ENCODE data around the gene LBX1.

Gene LBX1

GRCh38 chr10:101188942-101189341, 40.3 kb downstream of the LBX1 start:
- H3K4me1 Mint-ChIP-seq = no peaks in the 10 kb centered on the region
- no peaks in the 10 kb centered on the region for H3K9me3 Mint-ChIP-seq
- TF ChIP-seq CTCF (IDR thresholded peaks at IDR 0.05; ENCODE audit: unreplicated experiment in 3 of 3) = no peak
- no peak overlapping the region for H3K27ac Mint-ChIP-seq
- no peaks in the 10 kb centered on the region for H3K36me3 Mint-ChIP-seq (ENCODE audit: low read depth)
- peaks cover 17% of the 10 kb centered on the region for H3K27me3 Mint-ChIP-seq (ENCODE audit: low read depth)
- H3K4me3 Mint-ChIP-seq = no peak overlapping the region

- H3K9me3 Mint-ChIP-seq = no peaks in the 10 kb centered on the region
- no peaks in the 10 kb centered on the region for H3K4me1 Mint-ChIP-seq
- no peak for TF ChIP-seq CTCF (IDR thresholded peaks at IDR 0.05; ENCODE audit: unreplicated experiment in 3 of 3)
- no peaks in the 10 kb centered on the region for H3K36me3 Mint-ChIP-seq (ENCODE audit: low read depth)
- H3K27me3 Mint-ChIP-seq (ENCODE audit: low read depth) = peaks cover 5% of the 10 kb centered on the region
- no peak overlapping the region for H3K27ac Mint-ChIP-seq
- no peak overlapping the region for H3K4me3 Mint-ChIP-seq
Measured at GRCh38 chr10:101183458-101184183, 45.6 kb downstream of the LBX1 start.

GRCh38 chr10:101182936-101183335, 46.3 kb downstream of the LBX1 start:
- no peak for TF ChIP-seq CTCF (IDR thresholded peaks at IDR 0.05; ENCODE audit: unreplicated experiment in 3 of 3)
- H3K4me3 Mint-ChIP-seq = no peak overlapping the region
- H3K9me3 Mint-ChIP-seq = no peaks in the 10 kb centered on the region
- H3K4me1 Mint-ChIP-seq = no peaks in the 10 kb centered on the region
- H3K27me3 Mint-ChIP-seq (ENCODE audit: low read depth) = peaks cover 7% of the 10 kb centered on the region
- no peak overlapping the region for H3K27ac Mint-ChIP-seq
- no peaks in the 10 kb centered on the region for H3K36me3 Mint-ChIP-seq (ENCODE audit: low read depth)

Measured in nephron (organoid).